ENCODE measurements around the gene DPF1.

Gene DPF1

DNA sequence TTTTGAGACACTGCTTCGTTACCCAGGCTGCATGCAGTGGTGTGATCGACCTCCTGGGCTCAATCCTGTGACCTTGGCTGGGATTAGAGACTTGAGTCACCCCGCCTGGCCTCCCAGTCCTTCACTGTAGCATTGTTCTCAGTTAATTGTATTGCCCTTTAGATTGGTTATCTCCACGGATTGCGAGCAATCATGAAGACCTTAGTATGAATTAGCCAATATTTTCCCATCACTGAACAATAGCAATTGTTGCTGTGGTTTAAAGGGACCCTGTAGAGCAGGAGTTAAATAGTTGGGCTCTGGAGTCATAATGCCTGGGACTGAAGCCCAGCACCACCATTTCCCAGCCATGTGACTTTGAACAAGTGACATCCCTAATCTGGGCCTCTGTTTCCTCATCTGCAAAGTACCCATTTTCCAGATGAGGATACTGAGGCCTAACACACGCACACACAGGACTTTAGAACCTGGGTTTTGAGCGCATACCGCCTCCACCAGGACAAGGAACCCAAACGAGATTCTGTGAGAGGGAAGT lies 23.8 kb upstream of the DPF1 start:
- TF ChIP-seq, protein P1, sequence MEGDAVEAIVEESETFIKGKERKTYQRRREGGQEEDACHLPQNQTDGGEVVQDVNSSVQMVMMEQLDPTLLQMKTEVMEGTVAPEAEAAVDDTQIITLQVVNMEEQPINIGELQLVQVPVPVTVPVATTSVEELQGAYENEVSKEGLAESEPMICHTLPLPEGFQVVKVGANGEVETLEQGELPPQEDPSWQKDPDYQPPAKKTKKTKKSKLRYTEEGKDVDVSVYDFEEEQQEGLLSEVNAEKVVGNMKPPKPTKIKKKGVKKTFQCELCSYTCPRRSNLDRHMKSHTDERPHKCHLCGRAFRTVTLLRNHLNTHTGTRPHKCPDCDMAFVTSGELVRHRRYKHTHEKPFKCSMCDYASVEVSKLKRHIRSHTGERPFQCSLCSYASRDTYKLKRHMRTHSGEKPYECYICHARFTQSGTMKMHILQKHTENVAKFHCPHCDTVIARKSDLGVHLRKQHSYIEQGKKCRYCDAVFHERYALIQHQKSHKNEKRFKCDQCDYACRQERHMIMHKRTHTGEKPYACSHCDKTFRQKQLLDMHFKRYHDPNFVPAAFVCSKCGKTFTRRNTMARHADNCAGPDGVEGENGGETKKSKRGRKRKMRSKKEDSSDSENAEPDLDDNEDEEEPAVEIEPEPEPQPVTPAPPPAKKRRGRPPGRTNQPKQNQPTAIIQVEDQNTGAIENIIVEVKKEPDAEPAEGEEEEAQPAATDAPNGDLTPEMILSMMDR (IDR thresholded peaks at IDR 0.05; ENCODE audit: low read depth, low read length) = no peak
- no peak overlapping the region for H3K4me3 ChIP-seq (ENCODE audit: low read depth, low read length)

DNA sequence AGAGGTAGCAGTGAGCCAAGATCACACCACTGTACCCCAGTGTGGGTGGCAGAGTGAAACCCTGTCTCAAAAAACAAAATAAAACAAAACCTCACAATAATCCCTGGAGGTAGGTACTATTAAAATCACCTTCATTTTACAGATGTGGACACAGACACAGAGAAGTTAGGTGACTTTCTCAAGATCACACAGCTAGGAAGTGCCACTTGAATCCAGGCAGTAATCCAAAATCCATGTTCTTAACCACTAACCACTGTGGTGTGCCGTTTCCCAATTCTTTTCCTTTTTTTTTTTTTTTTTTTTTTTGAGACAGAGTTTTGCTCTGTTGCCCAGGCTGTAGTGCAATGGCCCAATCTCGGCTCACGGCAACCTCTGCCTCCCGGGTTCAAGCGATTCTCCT lies 23.1 kb upstream of the DPF1 start:
- TF ChIP-seq, protein P1 (IDR thresholded peaks at IDR 0.05; ENCODE audit: low read depth, low read length) = no peak
- no peak overlapping the region for H3K4me3 ChIP-seq (ENCODE audit: low read depth, low read length)

DNA sequence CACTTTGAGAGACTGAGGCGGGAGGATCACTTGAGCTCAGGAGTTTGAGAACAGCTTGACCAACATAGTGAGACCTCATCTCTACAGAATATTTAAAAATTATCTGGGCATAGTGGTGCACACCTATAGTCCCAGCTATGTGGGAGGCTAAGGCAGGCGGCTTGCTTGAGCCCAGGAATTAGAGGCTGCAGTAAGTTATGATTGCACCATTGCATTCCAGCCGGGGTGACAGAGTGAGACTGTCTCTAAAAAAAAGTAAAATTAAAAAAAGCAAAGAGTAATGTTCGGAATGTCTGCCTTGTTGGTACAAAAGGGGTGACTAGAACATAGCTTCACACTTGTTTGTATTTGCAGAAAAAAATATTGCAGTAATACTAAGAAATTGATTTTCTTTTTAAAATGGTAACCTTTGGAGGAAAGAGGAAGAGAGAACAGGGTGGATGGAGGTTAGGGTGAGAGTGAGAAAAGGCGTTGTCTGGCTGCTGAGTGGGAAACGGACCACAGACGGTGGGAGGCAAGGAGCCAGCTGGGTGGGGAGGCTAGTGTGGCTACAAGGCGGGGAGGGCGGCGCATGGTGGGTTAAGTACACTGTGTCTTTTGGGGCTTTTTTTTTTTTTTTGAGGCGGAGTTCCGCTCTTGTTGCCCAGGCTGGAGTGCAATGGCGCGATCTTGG lies 21.9 kb upstream of the DPF1 start:
- H3K4me3 ChIP-seq (ENCODE audit: low read depth, low read length) = no peak overlapping the region
- TF ChIP-seq, protein P1 (IDR thresholded peaks at IDR 0.05; ENCODE audit: low read depth, low read length) = no peak

DNA sequence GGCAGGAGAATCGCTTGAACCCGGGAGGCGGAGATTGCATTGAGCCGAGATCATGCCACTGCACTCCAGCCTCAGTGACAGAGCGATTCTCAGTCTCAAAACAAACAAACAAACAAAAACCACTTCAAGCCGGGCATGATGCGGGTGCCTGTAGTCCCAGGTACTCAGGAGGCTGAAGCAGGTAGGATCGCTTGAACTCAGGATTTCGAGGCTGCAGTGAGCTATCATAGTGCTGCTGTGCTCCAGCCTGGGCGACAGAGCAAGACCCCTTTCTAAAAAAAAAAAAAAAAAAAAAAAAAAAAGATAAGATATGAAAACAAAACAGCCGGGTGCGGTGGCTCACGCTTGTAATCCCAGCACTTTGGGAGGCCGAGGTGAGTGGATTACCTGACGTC lies 19.3 kb upstream of the DPF1 start:
- TF ChIP-seq, protein P1 (IDR thresholded peaks at IDR 0.05; ENCODE audit: low read depth, low read length) = no peak
- H3K4me3 ChIP-seq (ENCODE audit: low read depth, low read length) = peak overlapping the region; percentile 44

DNA sequence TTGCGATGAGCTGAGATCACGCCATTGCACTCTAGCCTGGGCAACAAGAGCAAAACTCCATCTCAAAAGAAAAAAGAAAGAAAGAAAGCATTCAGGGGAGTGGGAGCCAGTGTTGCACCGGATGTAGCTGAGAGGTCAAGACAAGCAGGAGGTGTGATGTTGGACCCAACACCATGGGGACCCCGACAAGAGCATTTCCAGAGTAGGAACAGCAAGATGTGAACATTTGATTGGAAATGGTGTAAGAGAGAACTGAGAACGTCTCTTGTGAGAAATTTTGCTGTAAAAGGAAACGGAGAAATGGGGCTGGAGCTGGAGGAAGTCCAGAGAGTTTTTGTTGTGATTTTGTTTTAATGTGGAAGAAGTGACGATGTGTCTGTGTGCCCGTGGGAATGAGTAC lies 15.8 kb upstream of the DPF1 start:
- TF ChIP-seq, protein P1 (IDR thresholded peaks at IDR 0.05; ENCODE audit: low read depth, low read length) = no peak
- no peak overlapping the region for H3K4me3 ChIP-seq (ENCODE audit: low read depth, low read length)

DNA sequence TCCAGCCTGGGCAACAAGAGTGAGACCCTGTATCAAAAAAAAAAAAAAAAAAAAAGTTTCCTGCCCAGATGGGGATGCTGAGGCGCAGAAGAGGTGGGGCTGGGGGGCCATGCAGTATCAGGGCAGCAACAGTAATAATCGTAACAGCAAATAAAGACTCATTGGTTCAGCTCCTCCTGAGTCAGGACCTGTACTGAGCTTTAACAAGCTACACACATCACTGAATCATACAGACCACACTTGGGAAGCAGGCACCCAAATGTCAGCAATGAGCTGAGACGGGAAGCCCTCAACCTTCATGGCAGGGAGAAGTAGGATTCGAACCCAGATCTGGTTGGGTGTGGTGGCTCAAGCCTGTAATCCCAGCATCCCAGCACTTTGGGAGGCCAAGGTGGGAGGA lies 10.6 kb upstream of the DPF1 start:
- no peak overlapping the region for H3K4me3 ChIP-seq (ENCODE audit: low read depth, low read length)
- TF ChIP-seq, protein P1 (IDR thresholded peaks at IDR 0.05; ENCODE audit: low read depth, low read length) = no peak

DNA sequence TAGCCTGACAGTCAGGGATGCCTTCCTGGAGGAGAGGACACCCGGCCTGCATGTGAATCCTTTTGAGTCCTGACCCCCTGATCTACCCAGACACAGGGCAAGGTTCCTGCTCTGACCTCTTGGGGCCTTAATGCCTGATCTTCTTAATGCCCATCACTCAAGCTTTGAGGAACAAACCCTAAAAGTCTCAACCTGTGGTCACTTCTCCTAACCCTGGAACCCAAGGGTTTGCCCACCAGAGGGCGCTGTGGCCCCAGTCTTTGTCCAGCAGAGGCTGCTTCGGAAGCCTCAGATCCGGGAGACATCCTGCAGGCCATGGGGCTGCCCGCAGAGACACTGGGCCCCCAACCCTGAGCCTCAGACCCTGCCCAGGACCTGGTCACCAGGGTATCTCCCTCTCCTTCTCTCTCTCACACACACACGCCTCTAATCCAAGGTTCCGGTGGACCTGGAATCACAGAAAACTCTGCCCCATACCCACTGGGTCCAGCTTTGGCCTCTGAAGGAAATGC lies 9.8 kb upstream of the DPF1 start:
- no peak overlapping the region for H3K4me3 ChIP-seq (ENCODE audit: low read depth, low read length)
- TF ChIP-seq, protein P1 (IDR thresholded peaks at IDR 0.05; ENCODE audit: low read depth, low read length) = peak; percentile 72
